IMR-90 (cell line): ENCODE results near the gene SH3BP5. TPM values are rescaled to one million over a fixed set of nuclear protein-coding genes. Genes with fewer than 3 reads are reported as not detected.

Experiments used
- POLR2A ChIP-seq: IDR thresholded peaks from 2 replicates; pipeline ENCODE4 v1.6.1; 2012; ENCODE audit warnings: mild to moderate bottlenecking, low read depth, low read length
- RAD21 ChIP-seq: IDR thresholded peaks from 2 replicates; pipeline ENCODE4 v1.6.1; 2012; ENCODE audit warnings: low read length, improper control_type of control experiment
- microRNA-seq, 2 experiments: library from miRNA; stranded (forward) in 1 of 2; unstranded in 1 of 2; fragments of 10-50 nt in 1 of 2; fragments of <30 nt in 1 of 2; gene quantifications in 1 of 2; microRNA quantifications in 1 of 2; one replicate each; pipeline versions ENCODE3 to v1.1.0; 2013 to 2020; ENCODE audit not compliant: insufficient read depth in 1 of 2, insufficient read length in 1 of 2, unreplicated experiment in 1 of 2
- polyA plus RNA-seq, 3 experiments: library from polyadenylated mRNA; depleted of rRNA; stranded (reverse); fragments of >200 nt; gene quantifications; 2 replicates each; pipeline ENCODE4 v1.2.3, GENCODE V29; 2012; ENCODE audit warnings: low replicate concordance in 1 of 3
- small RNA-seq, 5 experiments: library from RNA; depleted of rRNA; stranded (forward); fragments of <200 nt; gene quantifications; one replicate each; pipeline ENCODE3, GENCODE V24; 2012
- total RNA-seq: library from RNA; depleted of rRNA; stranded (reverse); fragments of >200 nt; gene quantifications from 2 replicates; pipeline ENCODE4 v1.2.3, GENCODE V29; 2012; rRNA removed

The SH3BP5 gene
- total and polyA plus RNA-seq, 2 of the 4 experiments (the other 2 are of a cell fraction): 14.0 to 23.5 TPM

DNA sequence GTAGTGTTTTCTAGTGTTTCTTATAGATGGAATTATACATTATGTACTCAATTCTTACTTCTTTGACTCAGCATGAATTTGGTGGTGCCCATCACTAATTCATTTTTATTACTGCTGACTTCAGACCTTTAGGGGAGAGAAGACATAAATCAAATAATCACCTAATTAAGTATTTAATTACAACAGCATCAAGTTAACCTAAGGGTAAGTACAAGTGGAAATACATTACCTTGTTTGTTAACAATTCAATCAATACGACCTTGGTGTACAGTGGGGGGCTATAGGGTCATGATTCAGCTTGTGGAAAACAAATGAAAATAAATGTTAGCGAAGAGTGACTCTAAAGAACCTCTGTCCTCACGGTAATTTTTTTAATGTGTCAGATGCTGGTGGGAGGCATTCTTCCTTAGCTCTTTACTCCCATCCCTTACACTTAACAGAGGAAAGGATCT is 126.9 kb downstream of the SH3BP5 start (continued):
- TF ChIP-seq RAD21 (no peak), POLR2A (no peak; the same call in 1 of the 2 replicates)

Small RNAs within 50 kb of the gene (microRNA-seq; reads per million reads assigned to microRNA genes)
- not detected for gene HMGN2P7 (ENCODE audit: insufficient read depth, insufficient read length)
- not detected for gene RNU6-454P (ENCODE audit: insufficient read depth, insufficient read length)

Small RNAs within 50 kb of the gene (small RNA-seq; reads per million reads assigned to genes)
- gene HMGN2P7: 0 reads per million in 5 experiments
- gene RNU6-454P: 0 reads per million in 5 experiments

Other genes starting within 250 kb of the SH3BP5 start
- gene RBSN, start 233.4 kb downstream of the SH3BP5 start, total RNA-seq: 32.2 and 33.7 TPM in 2 replicates
- 7.9 and 8.7 TPM in 2 replicates for gene RBSN, start 233.4 kb downstream of the SH3BP5 start, polyA plus RNA-seq (2012; rRNA removed)
- gene CAPN7, start 126.3 kb downstream of the SH3BP5 start, total RNA-seq: 21.3 and 28.1 TPM in 2 replicates
- gene CAPN7, start 126.3 kb downstream of the SH3BP5 start, polyA plus RNA-seq (2012; rRNA removed): 13.2 and 14.5 TPM in 2 replicates
- 21.5 and 32.5 TPM in 2 replicates for gene METTL6, start 95.0 kb upstream of the SH3BP5 start, total RNA-seq
- 15.3 and 15.4 TPM in 2 replicates for gene METTL6, start 95.0 kb upstream of the SH3BP5 start, polyA plus RNA-seq (2012; rRNA removed)
- gene EAF1, start 95.0 kb upstream of the SH3BP5 start, total RNA-seq: 19.7 and 21.3 TPM in 2 replicates
- 5.7 and 7.0 TPM in 2 replicates for gene EAF1, start 95.0 kb upstream of the SH3BP5 start, polyA plus RNA-seq (2012; rRNA removed)
- gene COLQ, start 189.1 kb upstream of the SH3BP5 start, total RNA-seq: under 0.01 and 0.18 TPM in 2 replicates
- gene COLQ, start 189.1 kb upstream of the SH3BP5 start, polyA plus RNA-seq (2012; rRNA removed): 0.65 and 1.0 TPM in 2 replicates